Cardiac fibroblast (primary cell): Measurements from ENCODE around the gene ABCC4.

ENCODE experiments used
- DNase-seq, 2 donors: peaks; one replicate each; pipeline versions ENCODE4 v3.0.0 to v3.0.0-alpha.2; 2010; ENCODE audit warnings: low read depth in 2 of 2
- H3K4me3 ChIP-seq, 2 donors: replicated peaks in 1 of 2; 1 replicate in 1 of 2; 2 replicates in 1 of 2; pipeline ENCODE4 v1.5.1; 2011; ENCODE audit warnings: low read depth in 2 of 2, low read length in 2 of 2, mild to moderate bottlenecking in 2 of 2, moderate library complexity in 1 of 2
- CTCF ChIP-seq: IDR thresholded peaks from one replicate; pipeline ENCODE4 v1.5.1; 2011; ENCODE audit warnings: low read depth, mild to moderate bottlenecking, low read length, inconsistent platforms

Gene ABCC4

DNA sequence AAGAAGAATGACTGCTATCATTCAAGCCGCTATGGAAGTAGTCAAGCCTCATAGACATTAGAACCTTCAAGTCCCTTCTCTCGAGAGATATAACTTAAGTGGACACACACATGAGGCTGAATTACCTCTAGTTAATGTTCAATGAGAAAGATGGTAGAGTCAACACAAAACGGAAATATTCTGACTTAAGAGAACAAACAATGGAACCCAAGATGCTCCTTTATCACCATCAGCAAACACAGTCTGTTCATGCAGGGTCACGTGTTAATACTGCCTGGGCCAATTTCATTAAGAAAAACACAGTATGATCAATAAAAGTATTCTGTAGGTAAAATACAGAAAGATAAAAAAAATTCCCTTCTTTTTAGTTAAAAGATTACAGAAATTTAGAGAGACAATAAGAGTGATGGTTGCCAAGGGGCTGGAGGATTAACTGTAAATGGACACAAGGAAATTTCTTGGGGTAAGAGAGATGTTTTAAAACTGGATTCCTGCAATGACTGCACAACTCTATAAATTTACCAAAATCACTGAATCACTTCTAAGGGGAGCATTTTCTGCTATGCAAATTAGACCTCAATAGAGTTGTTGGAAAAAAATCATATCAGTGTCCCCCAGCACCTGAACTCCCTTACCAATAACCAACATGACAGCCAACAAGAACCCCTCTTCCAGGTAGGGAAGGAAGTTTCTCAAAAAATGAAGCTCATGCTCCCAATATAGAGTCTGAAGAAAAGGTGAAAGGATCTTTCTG, 256.6 kb downstream of the ABCC4 start:
- TF ChIP-seq CTCF: no peak
- no peak for DNase-seq
- H3K4me3 ChIP-seq: no peak overlapping the region

DNA sequence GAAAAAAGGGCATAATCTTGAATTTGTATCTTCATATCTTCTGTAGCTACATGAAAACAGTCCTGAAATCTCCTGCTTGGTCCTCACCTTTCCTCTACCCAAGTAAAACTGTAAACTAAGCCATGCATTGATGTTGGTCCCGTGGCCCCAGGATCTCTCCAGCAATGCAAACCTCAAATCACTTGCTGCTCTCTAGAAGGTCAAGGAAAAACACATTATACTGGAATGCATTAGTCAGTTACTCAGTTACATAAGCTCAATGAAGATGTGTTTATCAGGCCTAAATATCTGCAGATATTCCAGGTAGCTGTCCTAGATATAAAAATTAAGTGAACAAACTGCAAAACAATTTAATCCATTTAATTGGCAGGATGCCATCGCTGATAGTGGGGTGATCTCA, 261.8 kb downstream of the ABCC4 start:
- H3K4me3 ChIP-seq: no peak overlapping the region
- TF ChIP-seq CTCF: no peak
- DNase-seq: peak in 1 of 2 donors; percentile 22

GRCh38 chr13:95038949-95039348, 262.3 kb downstream of the ABCC4 start:
- no peak for TF ChIP-seq CTCF

GRCh38 chr13:95035311-95036109, 265.7 kb downstream of the ABCC4 start:
- DNase-seq: no peak
- H3K4me3 ChIP-seq: no peak overlapping the region
- no peak for TF ChIP-seq CTCF

More at GRCh38 chr13:95038949-95039348, 262.3 kb downstream of the ABCC4 start:
- H3K4me3 ChIP-seq: no peak overlapping the region
- no peak for DNase-seq

DNA sequence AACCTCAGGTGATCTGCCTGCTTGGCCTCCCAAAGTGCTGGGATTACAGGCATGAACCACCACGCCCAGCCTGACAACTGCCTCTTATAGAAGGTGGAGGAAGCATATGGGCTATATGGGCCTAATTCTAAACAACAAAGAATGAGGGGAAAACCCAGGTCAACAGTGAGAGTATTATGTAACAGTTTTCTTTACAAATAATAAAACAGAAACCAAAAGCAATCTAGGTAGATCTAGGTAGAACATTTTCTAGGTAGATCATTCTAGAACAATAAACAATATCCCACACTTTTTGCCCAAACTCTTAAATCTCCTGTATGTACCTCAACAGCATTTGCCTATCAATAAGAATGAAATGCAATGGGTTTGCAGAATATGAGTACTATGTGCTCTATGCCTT, 267.4 kb downstream of the ABCC4 start:
- TF ChIP-seq CTCF: no peak
- no peak for DNase-seq
- no peak overlapping the region for H3K4me3 ChIP-seq

- no peak for DNase-seq
- no peak for TF ChIP-seq CTCF
- H3K4me3 ChIP-seq: no peak overlapping the region
Observed at GRCh38 chr13:95032121-95032520, 269.1 kb downstream of the ABCC4 start.
